ENCODE results near the gene ANAPC2. TPM values are rescaled to one million over a fixed set of nuclear protein-coding genes. Genes with fewer than 3 reads are reported as not detected.

Gene ANAPC2
- total and polyA plus RNA-seq, 8 donors, result 22.2 to 122 (median 34.7) TPM

- no peak for FAIRE-seq
- H3K4me1 ChIP-seq, result no peaks in the 10 kb centered on the region
- H3K27me3 ChIP-seq, result no peaks in the 10 kb centered on the region
- intact Hi-C loops (cut with DNase I), result no loop called here
- H3K9me3 ChIP-seq, result no peaks in the 10 kb centered on the region
- no peak for ATAC-seq
- TF ChIP-seq CTCF (IDR thresholded peaks at IDR 0.05), result no peak
- DNase-seq, result peak in 2 of 6 donors; percentile 16 to 45
- no peak overlapping the region for H3K4me3 ChIP-seq
- no peaks in the 10 kb centered on the region for H3K36me3 ChIP-seq
- WGBS, 2 donors, result 42 to 49% methylated on average over 9 of the region's 9 CpGs
- no peak overlapping the region for H3K27ac ChIP-seq
Measured at GRCh38 chr9:137146527-137146918, 41.8 kb downstream of the ANAPC2 start.

GRCh38 chr9:137145731-137146526, 42.4 kb downstream of the ANAPC2 start:
- 34 to 45% methylated on average over 33 to 48 of the region's 49 CpGs for WGBS, 2 donors

GRCh38 chr9:137143459-137143858, 44.9 kb downstream of the ANAPC2 start:
- ATAC-seq, result no peak
- 57 to 68% methylated on average over 4 of the region's 4 CpGs for WGBS, 2 donors
- intact Hi-C loops (cut with DNase I), result no loop called here
- Histone ChIP-seq H3K27ac (no peak overlapping the region), H3K4me3 (no peak overlapping the region), H3K9me3 (no peaks in the 10 kb centered on the region), H3K27me3 (peaks cover 0 to 3% (median 0%) of the 10 kb centered on the region in 4 donors), H3K4me1 (peaks cover 0 to 3% (median 0%) of the 10 kb centered on the region in 3 donors), H3K36me3 (no peaks in the 10 kb centered on the region)
- FAIRE-seq, result no peak
- peak in 1 of 6 donors; percentile 11 for DNase-seq
- TF ChIP-seq CTCF (IDR thresholded peaks at IDR 0.05), result no peak

More at GRCh38 chr9:137145731-137146526, 42.4 kb downstream of the ANAPC2 start:
- Histone ChIP-seq H3K4me3 (no peak overlapping the region), H3K9me3 (no peaks in the 10 kb centered on the region), H3K4me1 (no peaks in the 10 kb centered on the region), H3K36me3 (no peaks in the 10 kb centered on the region), H3K27me3 (no peaks in the 10 kb centered on the region), H3K27ac (no peak overlapping the region)
- ATAC-seq (no peak), FAIRE-seq (no peak), DNase-seq (peak in 2 of 6 donors; percentile 27 to 60)
- no peak for TF ChIP-seq CTCF (IDR thresholded peaks at IDR 0.05)
- intact Hi-C loops (cut with DNase I), result no loop called here

GRCh38 chr9:137141976-137142936, 46.1 kb downstream of the ANAPC2 start:
- Histone ChIP-seq H3K36me3 (no peaks in the 10 kb centered on the region), H3K9me3 (no peaks in the 10 kb centered on the region), H3K4me3 (no peak overlapping the region), H3K4me1 (peaks cover 0 to 3% (median 0%) of the 10 kb centered on the region in 3 donors), H3K27me3 (peaks cover 0 to 7% (median 4%) of the 10 kb centered on the region in 4 donors), H3K27ac (no peak overlapping the region)
- DNase-seq (peak in 1 of 6 donors; percentile 41), FAIRE-seq (no peak), ATAC-seq (no peak)
- intact Hi-C loops (cut with DNase I), result no loop called here
- 63 to 69% methylated on average over 23 to 24 of the region's 24 CpGs for WGBS, 2 donors
- TF ChIP-seq CTCF (IDR thresholded peaks at IDR 0.05), result no peak

All from pancreas (tissue), 10 donors.